ENCODE measurements around the gene OR10H2. TPM values are rescaled to one million over a fixed set of nuclear protein-coding genes. Genes with fewer than 3 reads are reported as not detected.

OR10H2 gene
- total RNA-seq, 6 experiments from 2014 or later, result not detected

- peaks cover 0 to 20% (median 9%) of the 10 kb centered on the region in 4 donors for H3K4me1 ChIP-seq
- DNase-seq (no peak), ATAC-seq (no peak)
- H3K27me3 ChIP-seq, result no peaks in the 10 kb centered on the region
- TF ChIP-seq POLR2A (IDR thresholded peaks at IDR 0.05), result no peak
- TF ChIP-seq CTCF (IDR thresholded peaks at IDR 0.05), result no peak
- H3K36me3 ChIP-seq, result peaks cover 0 to 47% (median 12%) of the 10 kb centered on the region in 4 donors
- no peak overlapping the region for H3K27ac ChIP-seq
- no peak overlapping the region for H3K4me3 ChIP-seq
- no peaks in the 10 kb centered on the region for H3K9me3 ChIP-seq
- intact Hi-C loops (cut with DNase I), result no loop called here
- 52% methylated on average over 7 of the region's 9 CpGs for whole genome bisulfite sequencing (ENCODE audit: insufficient coverage, low coverage, low lambda C conversion rate, missing lambda C conversion rate)
These were observed 43.0 kb upstream of the OR10H2 start for GRCh38 chr19:15684828-15685227.

DNA sequence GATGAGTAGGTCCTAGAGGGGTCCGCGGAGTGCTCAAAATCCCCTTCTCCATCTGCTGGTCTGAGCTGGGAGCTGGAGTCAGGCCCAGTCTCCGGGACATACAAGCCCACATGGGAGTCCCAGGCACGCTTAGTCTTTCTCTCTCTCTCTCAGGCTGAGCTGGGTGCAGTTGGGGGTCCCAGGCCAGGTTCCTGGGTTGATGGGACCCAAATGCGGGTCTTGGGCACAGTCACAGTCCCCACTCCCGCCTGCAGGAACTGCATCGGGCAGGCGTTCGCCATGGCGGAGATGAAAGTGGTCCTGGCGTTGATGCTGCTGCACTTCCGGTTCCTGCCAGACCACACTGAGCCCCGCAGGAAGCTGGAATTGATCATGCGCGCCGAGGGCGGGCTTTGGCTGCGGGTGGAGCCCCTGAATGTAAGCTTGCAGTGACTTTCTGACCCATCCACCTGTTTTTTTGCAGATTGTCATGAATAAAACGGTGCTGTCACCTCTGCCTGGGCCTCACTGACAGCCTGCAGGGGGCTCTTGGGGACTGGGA, 31.1 kb upstream of the OR10H2 start:
- TF ChIP-seq POLR2A (IDR thresholded peaks at IDR 0.05) (no peak), CTCF (IDR thresholded peaks at IDR 0.05) (no peak)
- Histone ChIP-seq H3K4me3 (no peak overlapping the region), H3K9me3 (no peaks in the 10 kb centered on the region), H3K27ac (no peak overlapping the region), H3K36me3 (peaks cover 0 to 40% (median 6%) of the 10 kb centered on the region in 4 donors), H3K4me1 (peaks cover 0 to 12% (median 0%) of the 10 kb centered on the region in 4 donors), H3K27me3 (no peaks in the 10 kb centered on the region)
- intact Hi-C loops (cut with DNase I), result no loop called here
- ATAC-seq, result no peak
- no peak for DNase-seq
- 90% methylated on average over 2 of the region's 19 CpGs for WGBS (ENCODE audit: insufficient coverage, low coverage, low lambda C conversion rate, missing lambda C conversion rate)

- peak; percentile 55 to 98 (median 76) for ATAC-seq
- intact Hi-C loops (cut with DNase I), result no loop called here
These were observed 25.9 kb upstream of the OR10H2 start for GRCh38 chr19:15701757-15702533.

GRCh38 chr19:15702534-15702930, 25.3 kb upstream of the OR10H2 start:
- Histone ChIP-seq H3K4me1 (peaks cover 0 to 20% (median 5%) of the 10 kb centered on the region in 4 donors), H3K27ac (peak overlapping the region in 1 of 3 donors; percentile 67), H3K4me3 (no peak overlapping the region), H3K36me3 (peaks cover 0 to 19% (median 6%) of the 10 kb centered on the region in 4 donors), H3K27me3 (no peaks in the 10 kb centered on the region), H3K9me3 (no peaks in the 10 kb centered on the region)
- ATAC-seq (peak; percentile 75 to 90 (median 84)), DNase-seq (peak; percentile 85 to 86 (median 85))
- TF ChIP-seq POLR2A (IDR thresholded peaks at IDR 0.05), result no peak
- no peak for TF ChIP-seq CTCF (IDR thresholded peaks at IDR 0.05)
- intact Hi-C loops (cut with DNase I), result no loop called here
- 8% methylated on average over 7 of the region's 7 CpGs for WGBS (ENCODE audit: insufficient coverage, low coverage, low lambda C conversion rate, missing lambda C conversion rate)

More at GRCh38 chr19:15701757-15702533, 25.9 kb upstream of the OR10H2 start:
- Histone ChIP-seq H3K27me3 (no peaks in the 10 kb centered on the region), H3K4me1 (peaks cover 0 to 20% (median 5%) of the 10 kb centered on the region in 4 donors), H3K9me3 (no peaks in the 10 kb centered on the region), H3K36me3 (peaks cover 0 to 25% (median 6%) of the 10 kb centered on the region in 4 donors), H3K4me3 (no peak overlapping the region), H3K27ac (peak overlapping the region in 1 of 3 donors; percentile 67)
- TF ChIP-seq CTCF (IDR thresholded peaks at IDR 0.05) (no peak), POLR2A (IDR thresholded peaks at IDR 0.05) (no peak)
- DNase-seq, result peak in 2 of 3 donors; percentile 39 to 79
- 54% methylated on average over 3 of the region's 4 CpGs for WGBS (ENCODE audit: insufficient coverage, low coverage, low lambda C conversion rate, missing lambda C conversion rate)
